ENCODE measurements around the gene RASGRF1.

The RASGRF1 gene

DNA sequence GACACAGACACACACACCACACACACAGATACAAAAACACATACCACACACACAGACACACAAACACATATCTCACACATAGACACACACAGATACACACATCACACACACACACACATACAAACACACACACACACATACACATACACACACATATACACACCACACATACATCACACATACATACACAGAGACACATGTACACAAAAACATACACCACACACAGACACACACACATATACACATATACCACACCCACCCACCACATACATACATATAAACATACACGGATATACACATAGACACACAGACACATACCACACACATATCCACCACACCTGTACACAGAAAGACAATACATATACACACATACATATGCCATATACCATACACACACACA lies 66.7 kb downstream of the RASGRF1 start:
- no peak for DNase-seq (ENCODE audit: low read depth, low spot score)
- H3K4me3 ChIP-seq (ENCODE audit: low read depth, low read length), result no peak overlapping the region
- in situ Hi-C loops (cut with HindIII; ENCODE audit: low sequenced_read_pairs), result no loop called here
- TF ChIP-seq, protein P1, sequence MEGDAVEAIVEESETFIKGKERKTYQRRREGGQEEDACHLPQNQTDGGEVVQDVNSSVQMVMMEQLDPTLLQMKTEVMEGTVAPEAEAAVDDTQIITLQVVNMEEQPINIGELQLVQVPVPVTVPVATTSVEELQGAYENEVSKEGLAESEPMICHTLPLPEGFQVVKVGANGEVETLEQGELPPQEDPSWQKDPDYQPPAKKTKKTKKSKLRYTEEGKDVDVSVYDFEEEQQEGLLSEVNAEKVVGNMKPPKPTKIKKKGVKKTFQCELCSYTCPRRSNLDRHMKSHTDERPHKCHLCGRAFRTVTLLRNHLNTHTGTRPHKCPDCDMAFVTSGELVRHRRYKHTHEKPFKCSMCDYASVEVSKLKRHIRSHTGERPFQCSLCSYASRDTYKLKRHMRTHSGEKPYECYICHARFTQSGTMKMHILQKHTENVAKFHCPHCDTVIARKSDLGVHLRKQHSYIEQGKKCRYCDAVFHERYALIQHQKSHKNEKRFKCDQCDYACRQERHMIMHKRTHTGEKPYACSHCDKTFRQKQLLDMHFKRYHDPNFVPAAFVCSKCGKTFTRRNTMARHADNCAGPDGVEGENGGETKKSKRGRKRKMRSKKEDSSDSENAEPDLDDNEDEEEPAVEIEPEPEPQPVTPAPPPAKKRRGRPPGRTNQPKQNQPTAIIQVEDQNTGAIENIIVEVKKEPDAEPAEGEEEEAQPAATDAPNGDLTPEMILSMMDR (IDR thresholded peaks at IDR 0.05; ENCODE audit: low read depth, low read length), result no peak

- TF ChIP-seq, protein P1 (IDR thresholded peaks at IDR 0.05; ENCODE audit: low read depth, low read length), result no peak
- H3K4me3 ChIP-seq (ENCODE audit: low read depth, low read length), result no peak overlapping the region
- in situ Hi-C loops (cut with HindIII; ENCODE audit: low sequenced_read_pairs), result no loop called here
- no peak for DNase-seq (ENCODE audit: low read depth, low spot score)
These were observed 67.1 kb downstream of the RASGRF1 start for GRCh38 chr15:79023546-79023890.

DNA sequence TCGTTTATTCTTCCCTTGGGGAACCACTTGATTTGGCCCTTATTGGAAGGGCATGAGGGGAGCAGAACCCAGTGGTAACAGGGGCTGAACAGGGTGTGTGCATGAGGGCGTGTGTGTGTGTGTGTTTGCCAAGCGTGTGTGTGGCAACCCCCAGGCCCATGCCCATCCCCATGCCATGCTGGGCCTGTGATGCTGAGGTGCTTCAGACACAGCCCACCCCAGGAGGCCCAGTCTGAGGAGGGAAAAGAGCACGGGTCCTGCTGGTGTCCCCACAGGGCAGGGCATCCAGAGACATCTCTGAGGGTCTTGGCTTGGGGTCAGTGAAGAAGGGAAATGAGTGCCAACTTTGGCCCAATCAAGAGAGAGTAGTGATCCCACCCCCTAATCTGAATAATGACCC lies 71.6 kb downstream of the RASGRF1 start:
- no peak overlapping the region for H3K4me3 ChIP-seq (ENCODE audit: low read depth, low read length)
- TF ChIP-seq, protein P1 (IDR thresholded peaks at IDR 0.05; ENCODE audit: low read depth, low read length), result no peak
- no peak for DNase-seq (ENCODE audit: low read depth, low spot score)
- in situ Hi-C loops (cut with HindIII; ENCODE audit: low sequenced_read_pairs), result no loop called here

DNA sequence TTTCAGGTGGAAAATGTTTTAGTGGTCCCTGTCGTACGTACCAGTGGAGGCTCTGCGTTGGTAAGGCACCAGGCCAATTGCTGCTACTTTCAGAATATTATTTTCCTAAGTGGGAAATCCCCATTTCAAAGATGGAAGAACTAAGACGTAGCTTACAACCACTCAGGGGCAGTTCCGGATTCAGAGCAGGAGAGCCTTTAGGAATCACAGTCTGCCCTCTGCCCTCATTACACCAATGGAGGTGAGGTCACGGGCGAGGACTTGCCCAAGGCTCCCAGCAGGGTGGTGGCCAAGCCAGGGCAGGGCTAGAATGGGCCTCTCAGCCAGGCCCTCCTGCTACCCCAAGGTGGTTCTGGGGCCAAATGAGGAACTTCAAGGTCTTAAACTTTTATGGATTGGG lies 72.6 kb downstream of the RASGRF1 start:
- H3K4me3 ChIP-seq (ENCODE audit: low read depth, low read length), result no peak overlapping the region
- in situ Hi-C loops (cut with HindIII; ENCODE audit: low sequenced_read_pairs), result no loop called here
- DNase-seq (ENCODE audit: low read depth, low spot score), result no peak
- TF ChIP-seq, protein P1 (IDR thresholded peaks at IDR 0.05; ENCODE audit: low read depth, low read length), result no peak

DNA sequence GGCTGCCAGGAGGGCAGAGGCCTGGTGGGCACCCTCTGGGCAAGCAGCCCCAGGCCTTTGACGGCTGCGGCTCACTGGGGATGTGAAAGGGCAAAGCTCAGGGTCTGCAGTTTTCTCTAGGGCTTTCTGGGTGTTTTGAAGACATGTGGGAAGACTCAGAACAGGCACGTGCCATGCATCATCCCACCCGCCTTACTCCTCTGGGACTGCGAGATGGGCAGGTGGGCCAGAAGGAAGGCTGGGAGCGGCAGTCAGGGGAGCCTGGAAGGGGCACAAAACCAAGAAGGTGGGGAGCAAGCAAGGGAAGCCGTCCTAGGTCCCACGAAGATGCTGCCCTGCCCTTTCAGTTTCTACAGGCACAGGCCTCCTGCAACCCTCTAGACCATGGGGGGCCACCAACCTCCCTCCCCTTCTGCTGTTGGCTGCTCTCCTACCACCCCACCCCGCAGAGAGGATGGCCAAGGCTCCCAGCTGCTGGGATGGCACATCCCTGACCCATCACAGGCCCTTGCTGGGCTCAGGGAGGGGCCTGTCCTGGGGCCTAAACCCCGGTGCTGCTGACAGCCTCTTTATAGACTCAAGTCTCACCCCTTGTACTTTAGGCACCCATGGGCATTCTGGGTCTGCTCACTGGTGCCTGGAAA lies 73.9 kb downstream of the RASGRF1 start:
- no peak overlapping the region for H3K4me3 ChIP-seq (ENCODE audit: low read depth, low read length)
- TF ChIP-seq, protein P1 (IDR thresholded peaks at IDR 0.05; ENCODE audit: low read depth, low read length), result no peak
- in situ Hi-C loops (cut with HindIII; ENCODE audit: low sequenced_read_pairs), result no loop called here
- DNase-seq (ENCODE audit: low read depth, low spot score), result no peak

DNA sequence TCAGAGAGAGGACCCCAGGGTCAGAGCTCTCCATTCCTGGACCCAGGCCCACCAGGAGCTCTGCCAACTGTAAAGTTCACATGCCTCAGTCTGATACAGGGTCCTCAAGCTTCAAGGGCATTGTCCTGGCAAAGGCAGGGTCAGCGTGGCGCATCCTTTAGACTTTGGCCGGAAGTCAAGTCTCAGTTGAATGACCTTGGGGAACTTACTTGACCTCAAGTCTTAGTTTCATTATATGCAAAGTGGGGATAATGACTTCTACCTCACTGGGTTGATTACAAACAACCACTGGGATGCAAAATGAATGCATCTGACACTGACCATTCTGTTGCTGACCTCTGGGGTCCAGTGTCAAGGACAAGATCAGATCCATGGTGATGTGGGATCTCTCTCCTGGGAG lies 75.2 kb downstream of the RASGRF1 start:
- TF ChIP-seq, protein P1 (IDR thresholded peaks at IDR 0.05; ENCODE audit: low read depth, low read length), result no peak
- DNase-seq (ENCODE audit: low read depth, low spot score), result no peak
- no peak overlapping the region for H3K4me3 ChIP-seq (ENCODE audit: low read depth, low read length)
- in situ Hi-C loops (cut with HindIII; ENCODE audit: low sequenced_read_pairs), result no loop called here

DNA sequence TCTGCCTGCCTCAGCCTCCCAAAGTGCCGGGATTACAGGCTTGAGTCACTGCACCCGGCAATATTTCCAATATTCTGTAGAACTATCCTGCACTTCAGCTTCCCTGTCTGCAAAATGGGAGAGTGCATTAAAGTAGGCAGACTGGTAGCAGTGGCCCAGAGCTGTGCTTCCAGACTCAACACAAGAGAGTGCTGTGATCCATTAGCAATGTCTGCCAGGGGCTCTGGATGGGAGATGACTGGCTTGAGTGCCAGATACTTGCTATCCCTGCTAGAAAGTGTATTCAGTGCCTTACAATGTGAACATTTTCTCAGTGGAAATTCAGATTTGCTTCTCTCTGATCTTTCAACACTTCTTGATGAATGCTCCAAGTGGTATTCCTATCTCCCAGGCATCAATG lies 80.3 kb downstream of the RASGRF1 start:
- TF ChIP-seq, protein P1 (IDR thresholded peaks at IDR 0.05; ENCODE audit: low read depth, low read length), result no peak
- H3K4me3 ChIP-seq (ENCODE audit: low read depth, low read length), result no peak overlapping the region
- no peak for DNase-seq (ENCODE audit: low read depth, low spot score)
- in situ Hi-C loops (cut with HindIII; ENCODE audit: low sequenced_read_pairs), result no loop called here

Data from astrocyte of the spinal cord (primary cell).